Inflammatory macrophage treated with lipopolysaccharide for 4 hours (primary cell): Measurements from ENCODE around the gene LGALS4.
"Not testable (repeated sequence)": the region's sequence is repeated elsewhere in the genome, so short reads cannot be mapped to it uniquely, and the experiment has no call there.

Source experiments
- DNase-seq: peaks from one replicate; pipeline ENCODE4 v3.0.0-alpha.2; 2020

Gene LGALS4

DNA sequence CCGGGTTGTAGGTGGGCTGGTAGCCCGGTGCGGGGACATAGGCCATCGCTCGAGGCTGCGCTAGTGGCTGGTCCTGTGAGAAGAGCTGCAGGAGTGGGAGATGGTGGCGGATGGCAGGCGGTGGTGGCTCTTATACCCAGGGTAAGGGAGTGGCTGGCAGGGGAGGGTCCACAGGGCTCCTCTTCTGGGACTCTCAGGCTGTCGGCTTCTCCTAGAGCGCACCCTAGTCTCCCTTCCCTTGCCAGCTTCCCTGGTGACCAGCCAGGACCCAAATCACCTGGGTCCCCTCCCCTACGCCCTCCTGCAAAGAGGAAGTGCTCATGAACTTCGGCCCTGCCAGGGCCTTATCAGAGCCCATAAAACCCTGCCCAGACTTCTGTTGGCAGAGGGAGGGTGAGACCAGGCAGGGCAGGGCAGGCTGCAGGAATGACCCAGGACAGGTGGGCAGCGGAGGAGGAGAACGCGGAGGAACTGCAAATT, at the start of gene LGALS4:
TSS of gene LGALS4 (minus strand) at position 105 of the 480 bp plus-strand sequence. CDS start at position 46, 59 bp downstream.
- no peak for DNase-seq

- DNase-seq = no peak
Observed at GRCh38 chr19:38861368-38861767, 48.6 kb upstream of the LGALS4 start.

GRCh38 chr19:38859631-38860204, 47.0 kb upstream of the LGALS4 start:
- not testable (repeated sequence) for DNase-seq

DNA sequence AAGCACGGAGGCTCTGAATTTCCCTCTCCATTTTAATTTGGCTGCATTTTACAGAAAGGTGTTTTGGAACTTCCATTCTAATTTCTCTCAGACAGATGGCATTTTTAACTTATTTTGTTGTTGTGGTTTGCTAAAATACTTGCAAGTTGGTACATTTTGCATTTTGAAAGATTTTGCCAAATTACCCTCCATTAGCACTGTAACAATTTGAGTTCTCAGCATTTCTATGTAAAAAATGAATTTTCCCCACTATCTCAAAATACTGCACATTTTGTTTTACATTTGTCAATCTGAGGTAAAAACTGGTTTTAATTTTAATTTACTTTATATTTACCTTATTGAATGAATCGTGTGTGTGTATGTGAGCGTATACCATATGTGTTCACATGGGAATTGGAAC, 44.1 kb upstream of the LGALS4 start:
- DNase-seq = no peak

DNA sequence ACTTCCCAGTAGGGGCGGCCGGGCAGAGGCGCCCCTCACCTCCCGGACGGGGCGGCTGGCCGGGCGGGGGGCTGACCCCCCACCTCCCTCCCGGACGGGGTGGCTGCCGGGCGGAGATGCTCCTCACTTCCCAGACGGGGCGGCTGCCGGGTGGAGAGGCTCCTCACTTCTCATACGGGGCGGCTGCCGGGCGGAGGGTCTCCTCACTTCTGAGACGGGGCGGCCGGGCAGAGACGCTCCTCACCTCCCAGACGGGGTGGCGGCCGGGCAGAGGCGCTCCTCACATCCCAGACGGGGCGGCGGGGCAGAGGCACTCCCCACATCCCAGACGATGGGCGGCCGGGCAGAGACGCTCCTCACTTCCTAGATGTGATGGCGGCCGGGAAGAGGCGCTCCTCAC, 43.0 kb upstream of the LGALS4 start:
- not testable (repeated sequence) for DNase-seq

GRCh38 chr19:38854961-38855360, 42.2 kb upstream of the LGALS4 start:
- not testable (repeated sequence) for DNase-seq

GRCh38 chr19:38853214-38853613, 40.5 kb upstream of the LGALS4 start:
- DNase-seq = no peak

DNA sequence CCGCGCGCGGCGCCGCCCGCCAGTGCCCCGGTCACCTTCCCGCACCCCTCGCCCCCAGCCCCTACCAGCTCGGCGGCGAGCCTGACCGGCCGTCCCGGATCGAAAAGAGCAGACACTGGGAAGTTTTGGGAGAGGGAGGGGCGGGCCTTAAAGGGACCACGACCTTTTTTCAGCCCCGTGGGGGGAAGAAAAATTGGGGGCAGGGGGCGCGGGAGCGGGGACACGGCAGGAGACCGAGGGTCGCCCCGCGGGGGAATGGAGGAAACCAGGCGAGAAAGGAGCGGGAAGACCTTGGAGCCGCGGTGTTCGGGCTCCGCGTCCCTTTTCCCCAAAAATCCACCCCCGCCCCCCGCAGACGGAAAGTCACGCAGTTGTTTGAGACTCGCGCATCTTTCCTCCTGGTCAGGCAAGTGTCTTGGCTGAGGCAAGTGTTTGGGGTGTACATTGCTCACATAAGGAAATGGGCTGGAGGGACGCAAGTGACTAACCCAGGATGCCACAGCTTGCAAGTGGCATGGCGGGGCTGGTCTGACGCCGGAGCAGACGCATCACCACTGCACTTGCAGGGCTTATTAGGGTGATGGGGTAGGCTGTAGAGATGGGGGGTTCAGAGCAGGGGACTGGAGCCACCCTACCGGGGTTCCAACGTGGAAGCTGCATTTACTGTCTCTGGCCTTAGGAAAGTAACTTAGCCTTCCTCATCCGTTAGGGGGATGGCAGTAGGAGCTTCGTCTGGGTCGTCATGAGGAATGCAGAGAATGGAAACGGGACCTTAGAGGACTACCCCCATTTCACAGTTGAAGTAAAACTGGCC, 39.7 kb upstream of the LGALS4 start:
- DNase-seq = peak; percentile 75

GRCh38 chr19:38851622-38852230, 39.0 kb upstream of the LGALS4 start:
- DNase-seq = peak; percentile 96

GRCh38 chr19:38850976-38851621, 38.4 kb upstream of the LGALS4 start:
- DNase-seq = peak; percentile 13

DNA sequence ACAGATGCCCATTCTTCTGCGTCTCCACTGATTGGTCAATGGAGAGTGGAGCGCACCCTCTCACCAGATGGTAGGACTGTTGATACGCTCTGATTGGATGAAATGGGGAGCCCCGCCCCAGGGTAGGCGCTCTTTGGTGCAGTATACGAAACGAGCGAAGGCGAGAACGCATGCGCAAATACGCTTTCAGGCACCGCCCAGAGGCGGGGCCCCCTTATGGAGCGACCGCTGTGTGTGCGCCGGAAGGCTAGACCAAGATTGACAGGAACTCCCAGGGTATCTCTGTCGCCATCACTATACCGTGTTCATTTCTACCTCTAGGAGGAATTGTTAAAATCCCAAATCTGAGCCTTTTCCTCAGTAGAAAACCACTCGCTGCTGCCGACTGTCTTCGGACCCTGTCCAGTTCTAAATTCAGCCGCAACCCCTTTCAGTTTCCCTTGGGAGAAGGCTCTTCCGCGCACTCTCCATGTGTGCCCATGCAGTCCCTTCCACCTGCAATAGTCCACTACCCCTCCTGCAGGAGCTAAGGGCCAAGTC, 37.8 kb upstream of the LGALS4 start:
- no peak for DNase-seq

GRCh38 chr19:38849860-38850435, 37.2 kb upstream of the LGALS4 start, which contains the start of gene HNRNPL:
Gene HNRNPL, minus strand, starts transcription at chr19:38849986. Its CDS starts 20 bp downstream, at chr19:38849966.
- DNase-seq = peak; percentile 100

GRCh38 chr19:38849147-38849859, 36.6 kb upstream of the LGALS4 start:
- peak; percentile 99 for DNase-seq

DNA sequence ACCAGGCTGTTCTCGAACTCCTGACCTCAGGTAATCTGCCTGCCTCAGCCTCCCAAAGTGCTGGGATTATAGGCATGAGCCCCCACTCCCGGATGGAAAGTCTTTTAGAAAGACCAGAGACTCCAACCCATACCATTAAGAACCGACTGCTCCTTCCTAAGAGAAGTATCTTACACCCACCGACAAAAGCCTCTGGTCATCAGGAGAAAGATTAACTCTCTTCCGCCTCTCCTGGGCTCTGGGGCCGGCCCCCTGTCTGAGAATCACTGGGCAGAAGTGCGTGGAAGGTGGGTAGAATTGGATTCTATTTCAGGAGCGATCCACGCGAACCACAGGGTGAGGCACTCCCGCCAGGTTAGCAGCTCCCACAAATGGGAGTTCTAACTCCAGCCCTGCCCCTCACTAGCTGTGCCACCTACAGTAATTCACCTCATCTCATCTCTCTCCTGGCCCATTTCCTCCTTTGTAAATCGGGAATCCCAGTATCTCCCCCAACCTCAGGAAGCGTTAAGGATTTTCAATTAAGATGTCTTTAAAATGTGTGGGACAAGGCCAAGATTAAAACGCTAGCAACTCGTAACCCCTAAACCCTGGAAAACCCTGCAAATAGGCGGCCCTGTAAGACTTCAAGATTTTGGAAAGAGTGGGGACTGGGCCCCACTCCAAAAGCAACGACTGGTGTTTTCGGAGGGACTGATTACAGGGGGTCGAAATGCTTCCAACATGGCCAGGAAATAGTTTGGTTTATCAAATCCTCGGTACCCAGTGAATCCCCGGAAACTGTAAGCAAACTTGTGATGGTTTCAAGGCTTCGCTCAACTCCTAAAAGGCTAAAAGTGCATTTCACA, 35.8 kb upstream of the LGALS4 start:
- no peak for DNase-seq

GRCh38 chr19:38846097-38846496, 33.4 kb upstream of the LGALS4 start:
- no peak for DNase-seq

GRCh38 chr19:38845374-38846024, 32.8 kb upstream of the LGALS4 start:
- no peak for DNase-seq

DNA sequence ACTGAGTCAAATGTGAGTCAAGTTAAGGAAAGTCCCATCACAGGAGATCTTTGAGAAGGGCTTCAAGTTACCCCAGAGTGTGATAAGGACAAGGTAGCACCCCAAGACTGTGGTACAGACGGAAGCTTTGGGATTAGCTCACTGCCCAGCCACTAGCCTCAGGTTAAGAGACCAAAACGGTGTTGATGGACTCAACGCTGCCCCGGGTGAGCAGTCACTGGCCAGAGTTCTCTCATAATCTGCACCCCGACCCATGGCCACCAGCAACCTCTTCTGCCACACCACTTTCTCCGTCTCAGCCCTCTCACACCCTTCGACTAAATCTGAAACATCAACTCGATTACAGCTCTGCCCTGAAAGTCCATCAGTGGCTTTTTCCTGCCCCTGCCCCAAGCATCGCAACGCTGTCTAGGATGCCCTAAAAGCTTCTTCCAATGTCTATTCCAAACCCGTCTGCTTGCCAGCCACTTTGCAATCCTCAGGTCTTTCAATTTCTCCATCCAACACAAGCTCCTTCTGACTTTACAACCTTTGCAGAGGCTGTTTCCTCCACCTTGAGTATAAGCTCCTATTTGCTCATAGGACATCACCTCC, 31.4 kb upstream of the LGALS4 start:
- DNase-seq = no peak

GRCh38 chr19:38843175-38843758, 30.5 kb upstream of the LGALS4 start:
- DNase-seq = no peak

- DNase-seq = no peak
Observed at GRCh38 chr19:38842439-38843174, 29.9 kb upstream of the LGALS4 start.
